Uterus (tissue), 4 donors: ENCODE measurements around the gene NPM3. TPM values are rescaled to one million over a fixed set of nuclear protein-coding genes. Genes with fewer than 3 reads are reported as not detected.

Experiments used
- DNase-seq, 2 donors: peaks; one replicate each; pipeline ENCODE4 v3.0.0-alpha.2; 2019 to 2020
- H3K27ac ChIP-seq, 2 donors: fragments of 200-600 bp; sonication (generic); 1 replicate in 1 of 2; 2 replicates in 1 of 2; pipeline ENCODE4 v1.5.1; 2016 to 2018
- H3K27me3 ChIP-seq, 2 donors: fragments of 200-600 bp; sonication (generic); one replicate each; pipeline ENCODE4 v1.5.1; 2018 to 2019; ENCODE audit warnings: control low read depth in 1 of 2
- H3K36me3 ChIP-seq, 2 donors: fragments of 200-600 bp; sonication (generic); one replicate each; pipeline ENCODE4 v1.5.1; 2019; ENCODE audit warnings: control low read depth in 1 of 2
- H3K4me1 ChIP-seq, 2 donors: fragments of 200-600 bp; sonication (generic); one replicate each; pipeline ENCODE4 v1.5.1; 2018 to 2019; ENCODE audit warnings: control low read depth in 1 of 2
- H3K4me3 ChIP-seq, 2 donors: fragments of 200-600 bp; sonication (generic); 1 replicate in 1 of 2; 2 replicates in 1 of 2; pipeline ENCODE4 v1.5.1; 2018 to 2019; ENCODE audit warnings: mild to moderate bottlenecking in 1 of 2
- H3K9me3 ChIP-seq, 2 donors: fragments of 200-600 bp; sonication (generic); one replicate each; pipeline ENCODE4 v1.5.1; 2019; ENCODE audit warnings: control low read depth in 1 of 2
- POLR2A ChIP-seq, 2 donors: fragments of 450-650 bp; IDR thresholded peaks; one replicate each; pipeline ENCODE4 v1.6.1; 2016; ENCODE audit warnings: antibody characterized with exemption in 2 of 2, mild to moderate bottlenecking in 1 of 2, moderate library complexity in 1 of 2
- intact Hi-C: fragments of 100-400 bp; cut with DNase I; formaldehyde crosslinking; loops from one replicate; pipeline ENCODE4 v1.15.1; 2023; ENCODE audit warnings: low total_unique reads
- total RNA-seq, 4 donors: library from RNA; depleted of rRNA in 3 of 4; stranded (reverse); fragments of >200 nt in 3 of 4; gene quantifications; one replicate each; pipeline versions ENCODE4 v1.1.0 to v1.2.4, GENCODE V29; 2014 to 2023
- TF ChIP-seq, protein P1 (sequence below), 4 experiments: fragments of 200-600 bp in 2 of 4; fragments of 450-650 bp in 2 of 4; sonication (generic) in 2 of 4; IDR thresholded peaks; one replicate each; pipeline ENCODE4 v1.5.1; 2016 to 2019; ENCODE audit warnings: antibody characterized with exemption in 4 of 4, mild to moderate bottlenecking in 2 of 4, moderate library complexity in 1 of 4
- donor health status: DM: yes; HTN: yes; CAD: no.

Gene NPM3
- total RNA-seq, 4 donors from 2014 or later: 11.0 to 122 (median 38.0) TPM

DNA sequence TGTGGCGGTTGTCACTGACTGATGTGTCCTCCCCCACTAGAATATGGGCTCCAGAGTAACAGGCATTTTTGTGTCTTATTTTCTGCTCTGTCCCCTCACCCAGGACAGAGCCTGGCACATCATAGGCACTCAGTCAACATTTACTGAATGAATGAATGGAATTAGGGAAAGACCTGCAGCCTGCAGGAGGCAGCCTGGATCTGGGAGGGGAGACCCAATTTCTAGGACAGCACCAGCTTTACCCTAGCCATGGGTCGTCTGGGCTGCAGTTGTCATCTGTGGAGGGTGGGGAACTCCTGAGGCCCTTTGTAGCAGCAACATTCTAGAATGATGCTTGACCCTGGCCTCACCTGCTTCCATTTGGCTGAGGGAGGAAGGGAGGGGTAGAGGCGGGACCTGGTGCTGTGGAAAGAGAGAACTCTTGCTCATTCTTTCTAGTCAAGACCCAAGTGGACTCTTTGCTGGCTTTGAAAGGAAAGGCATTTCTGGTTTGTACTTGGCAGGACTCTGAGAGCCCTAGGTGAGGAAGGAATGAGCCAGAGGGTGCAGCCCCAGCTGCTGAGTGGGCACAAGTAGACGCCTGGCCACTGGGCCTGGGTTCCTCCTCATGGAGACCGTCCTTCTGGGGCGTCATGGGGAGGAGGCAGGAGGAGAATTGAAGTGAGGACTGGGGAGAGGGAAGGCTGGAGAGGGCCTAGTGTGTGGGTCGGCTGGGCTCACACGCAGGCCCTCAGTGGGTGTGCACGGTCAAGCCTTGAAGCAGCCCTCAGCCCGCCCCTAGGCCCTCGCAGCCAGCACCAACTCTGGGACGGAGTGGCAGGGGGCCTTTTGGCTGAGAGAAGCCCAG lies 16.3 kb downstream of the NPM3 start:
- intact Hi-C loops: no loop called here
- TF ChIP-seq, protein P1, sequence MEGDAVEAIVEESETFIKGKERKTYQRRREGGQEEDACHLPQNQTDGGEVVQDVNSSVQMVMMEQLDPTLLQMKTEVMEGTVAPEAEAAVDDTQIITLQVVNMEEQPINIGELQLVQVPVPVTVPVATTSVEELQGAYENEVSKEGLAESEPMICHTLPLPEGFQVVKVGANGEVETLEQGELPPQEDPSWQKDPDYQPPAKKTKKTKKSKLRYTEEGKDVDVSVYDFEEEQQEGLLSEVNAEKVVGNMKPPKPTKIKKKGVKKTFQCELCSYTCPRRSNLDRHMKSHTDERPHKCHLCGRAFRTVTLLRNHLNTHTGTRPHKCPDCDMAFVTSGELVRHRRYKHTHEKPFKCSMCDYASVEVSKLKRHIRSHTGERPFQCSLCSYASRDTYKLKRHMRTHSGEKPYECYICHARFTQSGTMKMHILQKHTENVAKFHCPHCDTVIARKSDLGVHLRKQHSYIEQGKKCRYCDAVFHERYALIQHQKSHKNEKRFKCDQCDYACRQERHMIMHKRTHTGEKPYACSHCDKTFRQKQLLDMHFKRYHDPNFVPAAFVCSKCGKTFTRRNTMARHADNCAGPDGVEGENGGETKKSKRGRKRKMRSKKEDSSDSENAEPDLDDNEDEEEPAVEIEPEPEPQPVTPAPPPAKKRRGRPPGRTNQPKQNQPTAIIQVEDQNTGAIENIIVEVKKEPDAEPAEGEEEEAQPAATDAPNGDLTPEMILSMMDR (IDR thresholded peaks at IDR 0.05): no peak
- no peak for TF ChIP-seq POLR2A (IDR thresholded peaks at IDR 0.05)

DNA sequence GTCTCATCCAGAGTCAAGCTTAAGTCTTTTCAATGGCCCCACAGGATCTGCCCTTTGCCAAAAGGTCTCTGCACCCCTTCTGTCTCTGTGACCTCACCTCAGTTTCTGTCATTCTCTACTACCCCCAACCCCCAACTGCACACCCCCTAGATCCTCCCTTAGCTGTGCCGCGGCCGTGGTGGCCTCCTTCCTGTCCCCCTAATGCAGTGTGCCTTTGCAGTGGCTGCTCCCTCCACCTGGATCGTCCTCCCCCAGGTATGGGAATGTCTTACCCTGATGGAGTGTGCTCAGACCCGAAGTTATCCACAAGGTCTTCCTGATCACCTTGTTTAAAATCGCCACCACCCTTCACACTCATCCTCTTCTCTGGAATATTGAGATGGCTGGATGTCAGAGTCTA lies 16.9 kb downstream of the NPM3 start:
- H3K9me3 ChIP-seq: no peaks in the 10 kb centered on the region
- no peaks in the 10 kb centered on the region for H3K36me3 ChIP-seq
- intact Hi-C loops: no loop called here
- no peak overlapping the region for H3K27ac ChIP-seq
- no peak for DNase-seq
- no peaks in the 10 kb centered on the region for H3K27me3 ChIP-seq
- TF ChIP-seq, protein P1 (IDR thresholded peaks at IDR 0.05): no peak
- no peaks in the 10 kb centered on the region for H3K4me1 ChIP-seq
- no peak overlapping the region for H3K4me3 ChIP-seq

More for the DNA sequence above, 16.3 kb downstream of the NPM3 start:
- Histone ChIP-seq H3K27ac (no peak overlapping the region), H3K4me1 (no peaks in the 10 kb centered on the region), H3K9me3 (no peaks in the 10 kb centered on the region), H3K36me3 (no peaks in the 10 kb centered on the region), H3K27me3 (peaks cover 0 to under 1% of the 10 kb centered on the region in 2 donors), H3K4me3 (no peak overlapping the region)
- DNase-seq: no peak

DNA sequence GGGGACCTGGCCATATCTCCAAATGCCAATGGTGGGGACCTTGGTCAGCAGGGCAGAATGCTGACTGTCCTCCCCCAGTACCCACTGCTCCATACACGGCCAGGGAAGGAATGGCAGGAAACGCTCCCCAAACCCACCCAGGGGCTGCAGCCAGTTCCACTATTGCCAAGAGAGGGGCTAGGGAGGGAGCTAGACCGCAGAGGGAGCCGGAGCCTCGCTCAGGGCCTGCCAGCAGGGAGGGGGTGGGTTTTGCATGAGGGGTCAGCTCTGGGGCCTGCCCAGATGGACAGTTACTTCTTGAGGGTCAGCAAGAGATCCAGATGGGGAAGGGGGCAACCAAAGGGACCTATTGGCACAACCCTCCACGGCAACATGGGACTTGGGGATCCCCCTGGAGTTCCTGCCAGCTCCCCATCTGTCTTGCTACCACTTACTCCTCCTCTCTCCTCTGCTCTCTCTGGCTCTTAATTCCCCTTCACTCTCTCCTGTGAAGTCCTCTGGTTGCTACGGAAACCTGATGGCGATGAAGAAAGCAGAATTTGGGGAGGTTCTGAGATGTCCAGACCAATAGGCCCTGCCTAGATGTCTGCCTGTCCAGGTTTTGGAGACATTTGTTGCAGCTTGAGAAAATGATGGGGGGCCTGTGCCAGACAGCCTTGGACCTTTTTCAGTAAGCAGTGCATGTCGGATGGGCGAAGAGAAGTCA lies 20.0 kb downstream of the NPM3 start:
- TF ChIP-seq, protein P1 (IDR thresholded peaks at IDR 0.05): no peak
- TF ChIP-seq POLR2A (IDR thresholded peaks at IDR 0.05): no peak
- no peaks in the 10 kb centered on the region for H3K9me3 ChIP-seq
- H3K36me3 ChIP-seq: no peaks in the 10 kb centered on the region
- DNase-seq: no peak
- intact Hi-C loops: no loop called here
- H3K27ac ChIP-seq: no peak overlapping the region
- no peak overlapping the region for H3K4me3 ChIP-seq
- no peaks in the 10 kb centered on the region for H3K4me1 ChIP-seq
- H3K27me3 ChIP-seq: no peaks in the 10 kb centered on the region

DNA sequence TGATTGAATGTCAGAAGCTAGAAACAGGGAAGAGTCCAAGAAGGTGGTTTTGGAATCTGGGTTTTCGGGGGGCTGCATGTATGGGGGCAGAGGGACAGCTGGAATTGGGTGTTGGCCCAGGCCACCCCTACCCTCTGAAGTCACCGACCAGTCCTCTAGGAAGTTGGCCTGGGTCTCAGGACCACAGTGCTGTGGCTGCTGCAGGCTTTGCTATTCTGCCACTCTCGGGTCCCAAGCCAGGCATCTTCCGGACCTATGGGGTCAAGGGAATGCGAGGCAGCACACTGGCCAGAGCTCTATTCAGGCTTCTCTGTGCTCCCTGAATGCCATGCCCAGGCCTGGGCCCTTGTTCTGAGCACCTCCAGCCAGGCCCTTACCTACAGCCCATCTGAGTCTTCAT lies 20.5 kb downstream of the NPM3 start:
- TF ChIP-seq POLR2A (IDR thresholded peaks at IDR 0.05): no peak
- TF ChIP-seq, protein P1 (IDR thresholded peaks at IDR 0.05): no peak
- Histone ChIP-seq H3K36me3 (no peaks in the 10 kb centered on the region), H3K4me1 (no peaks in the 10 kb centered on the region), H3K4me3 (no peak overlapping the region), H3K27ac (no peak overlapping the region), H3K27me3 (no peaks in the 10 kb centered on the region), H3K9me3 (no peaks in the 10 kb centered on the region)
- intact Hi-C loops: no loop called here
- no peak for DNase-seq

- TF ChIP-seq, protein P1 (IDR thresholded peaks at IDR 0.05): no peak
- TF ChIP-seq POLR2A (IDR thresholded peaks at IDR 0.05): no peak
- Histone ChIP-seq H3K27me3 (no peaks in the 10 kb centered on the region), H3K9me3 (no peaks in the 10 kb centered on the region), H3K4me1 (no peaks in the 10 kb centered on the region), H3K36me3 (no peaks in the 10 kb centered on the region), H3K4me3 (no peak overlapping the region), H3K27ac (no peak overlapping the region)
- intact Hi-C loops: no loop called here
- DNase-seq: no peak
These were observed 22.0 kb downstream of the NPM3 start for GRCh38 chr10:101761226-101761625.
